Endothelial cell of umbilical vein (primary cell): Measurements from ENCODE around the gene DDX46. TPM values are rescaled to one million over a fixed set of nuclear protein-coding genes. Genes with fewer than 3 reads are reported as not detected.

Experiments used
- BruUV-seq: library from RNA; stranded (reverse); fragments of 400-500 nt; replicated peaks from 2 replicates; lab custom pipeline; 2021; lab: Mats Ljungman, UMichigan
- CTCF ChIA-PET: fragments of 300-600, 350-600 bp; sonication (Branson Sonifier 250); formaldehyde crosslinking; loops from one replicate; lab custom pipeline; 2021; ENCODE audit warnings: antibody characterized with exemption, inconsistent platforms; lab: Charles Lee
- POLR2A ChIA-PET: fragments of 300-600, 350-600 bp; sonication (Branson Sonifier 250); formaldehyde crosslinking; loops from one replicate; lab custom pipeline; 2021; ENCODE audit warnings: antibody characterized with exemption, inconsistent platforms; lab: Charles Lee
- DNase-seq: peaks from one replicate; pipeline ENCODE4 v3.0.0-alpha.2; 2011; ENCODE audit warnings: low read depth, low spot score
- FAIRE-seq: peaks from 2 replicates; lab custom pipeline; 2011; peaks lifted over from hg19 to GRCh38; lab: Jason Lieb, UNC
- H2AFZ ChIP-seq: 2 replicates; pipeline ENCODE4 v1.6.0; 2012; ENCODE audit warnings: low read depth, low read length, control low read depth, inconsistent platforms
- H3K27ac ChIP-seq: 2 replicates; pipeline ENCODE4 v1.5.1; 2011; ENCODE audit warnings: low read depth, mild to moderate bottlenecking, control low read depth, low read length, moderate library complexity; ENCODE audit not compliant: insufficient read depth
- H3K27me3 ChIP-seq, 2 experiments: 2 replicates each; pipeline versions ENCODE4 v1.6.0 to v1.6.1; 2011; ENCODE audit warnings: low read length in 2 of 2, mixed read lengths in 1 of 2; ENCODE audit not compliant: control insufficient read depth in 2 of 2, insufficient read depth in 2 of 2
- H3K36me3 ChIP-seq, 2 experiments: 2 replicates in 1 of 2; 3 replicates in 1 of 2; pipeline ENCODE4 v1.5.1; 2011; ENCODE audit warnings: low read length in 2 of 2, mild to moderate bottlenecking in 1 of 2, moderate library complexity in 1 of 2; ENCODE audit not compliant: control insufficient read depth in 2 of 2, insufficient read depth in 2 of 2; ENCODE audit errors: extremely low read depth in 1 of 2
- H3K4me1 ChIP-seq: 3 replicates; pipeline ENCODE4 v1.5.1; 2011; ENCODE audit warnings: mild to moderate bottlenecking, low read length; ENCODE audit not compliant: control insufficient read depth, insufficient read depth; ENCODE audit errors: extremely low read depth
- H3K4me2 ChIP-seq: 2 replicates; pipeline ENCODE4 v1.6.1; 2011; ENCODE audit warnings: low read length, control low read depth, mixed read lengths; ENCODE audit not compliant: insufficient read depth
- H3K4me3 ChIP-seq, 3 experiments: fragments of 200-600 bp in 1 of 3; sonication (generic), shearing (Covaris generic) in 1 of 3; replicated peaks in 1 of 3; 2 replicates each; pipeline ENCODE4 v1.5.1; 2011 to 2016; ENCODE audit warnings: control low read depth in 3 of 3, low read length in 3 of 3, mild to moderate bottlenecking in 2 of 3, inconsistent platforms in 1 of 3, low read depth in 1 of 3, moderate library complexity in 1 of 3; ENCODE audit not compliant: insufficient read depth in 1 of 3
- H3K79me2 ChIP-seq: 2 replicates; pipeline ENCODE4 v1.6.0; 2012; ENCODE audit warnings: low read length, inconsistent platforms; ENCODE audit not compliant: control insufficient read depth, insufficient read depth
- H3K9ac ChIP-seq: replicated peaks from 2 replicates; pipeline ENCODE3; 2011; ENCODE audit warnings: low read length, control low read depth; ENCODE audit not compliant: insufficient read depth; ENCODE audit errors: extremely low read depth
- H3K9me1 ChIP-seq: replicated peaks from 3 replicates; pipeline ENCODE4 v1.6.0; 2011; ENCODE audit warnings: mild to moderate bottlenecking, low read length; ENCODE audit not compliant: control insufficient read depth, insufficient read depth; ENCODE audit errors: extremely low read depth
- H3K9me3 ChIP-seq: replicated peaks from 2 replicates; pipeline ENCODE4 v1.5.1; 2012; ENCODE audit warnings: low read length, inconsistent platforms; ENCODE audit not compliant: control insufficient read depth, insufficient read depth
- H4K20me1 ChIP-seq: replicated peaks from 2 replicates; pipeline ENCODE3; 2011; ENCODE audit warnings: mild to moderate bottlenecking, low read length; ENCODE audit not compliant: control insufficient read depth, insufficient read depth; ENCODE audit errors: extremely low read depth
- CTCF ChIP-seq, 2 donors: IDR thresholded peaks; 1 replicate in 1 of 2; 2 replicates in 1 of 2; pipeline ENCODE4 v1.5.1; 2011; ENCODE audit warnings: low read length in 2 of 2, mild to moderate bottlenecking in 2 of 2, moderate library complexity in 2 of 2, control low read depth in 1 of 2, inconsistent platforms in 1 of 2, low read depth in 1 of 2; ENCODE audit not compliant: insufficient read depth in 1 of 2; ENCODE audit errors: extremely low read depth in 1 of 2
- EZH2 ChIP-seq: IDR thresholded peaks from 2 replicates; pipeline ENCODE4 v1.6.1; 2012; ENCODE audit warnings: borderline replicate concordance, low read depth, mild to moderate bottlenecking, moderate library complexity, low read length, inconsistent platforms; ENCODE audit not compliant: severe bottlenecking
- FOS ChIP-seq: IDR thresholded peaks from 2 replicates; pipeline ENCODE4 v1.6.1; 2011; ENCODE audit warnings: mild to moderate bottlenecking, low read length, moderate library complexity, borderline replicate concordance; ENCODE audit not compliant: insufficient read depth
- GATA2 ChIP-seq: IDR thresholded peaks from 2 replicates; pipeline ENCODE4 v1.7.0; 2011; ENCODE audit warnings: low read depth, mild to moderate bottlenecking, moderate library complexity, mixed read lengths, low read length; ENCODE audit not compliant: insufficient read length, insufficient read depth
- JUN ChIP-seq: IDR thresholded peaks from 2 replicates; pipeline ENCODE4 v1.6.1; 2011; ENCODE audit warnings: borderline replicate concordance, low read depth; ENCODE audit not compliant: insufficient read length, insufficient read depth
- MAX ChIP-seq: IDR thresholded peaks from 2 replicates; pipeline ENCODE4 v1.6.1; 2011; ENCODE audit not compliant: insufficient read depth, insufficient read length
- MYC ChIP-seq: IDR thresholded peaks from one replicate; pipeline ENCODE4 v1.6.1; 2011; ENCODE audit warnings: mild to moderate bottlenecking, low read depth, low read length
- POLR2A ChIP-seq: IDR thresholded peaks from 2 replicates; pipeline ENCODE4 v1.6.1; 2012; ENCODE audit warnings: low read depth, mild to moderate bottlenecking, control low read depth, low read length
- POLR2AphosphoS5 ChIP-seq: IDR thresholded peaks from 2 replicates; pipeline ENCODE4 v1.6.1; 2012; ENCODE audit warnings: low read depth, mild to moderate bottlenecking, control low read depth, low read length, moderate library complexity; ENCODE audit not compliant: insufficient read depth
- dilution Hi-C: fragments of 300-500 bp; cut with MboI; formaldehyde crosslinking; loops from one replicate; pipeline ENCODE4 v1.15.0; 2019; ENCODE audit warnings: low sequenced_read_pairs; ENCODE audit not compliant: extremely low pct_ligation_motif_present
- intact Hi-C: fragments of 100-400 bp; cut with micrococcal nuclease; formaldehyde crosslinking; loops from one replicate; pipeline ENCODE4 v1.10.0; 2022
- polyA plus RNA-seq, 4 experiments: library from polyadenylated mRNA; depleted of rRNA in 3 of 4; stranded (reverse) in 3 of 4; unstranded in 1 of 4; fragments of >200 nt; gene quantifications; 2 replicates each; pipeline versions ENCODE4 v1.2.1 to v1.2.3, GENCODE V29; 2011 to 2012; ENCODE audit warnings: missing spikeins in 1 of 4
- total RNA-seq: library from RNA; stranded (reverse); gene quantifications from 2 replicates; pipeline ENCODE4 v1.2.3, GENCODE V29; 2021

The DDX46 gene
- total and polyA plus RNA-seq, 2 donors (not counting 3 experiments of a cell fraction or from before 2014, with no cell fraction given): 16.0 to 65.2 TPM

- CTCF ChIA-PET: interaction anchor here (1.3 to 2.1 kb wide), 4 partner anchors 16 to 80 kb away, joined by 4 to 9 read pairs (median 6); partner anchors contain the start of gene PCBD2
- H3K9ac ChIP-seq: no peak overlapping the region
Observed at GRCh38 chr5:134825212-134825611, 66.6 kb downstream of the DDX46 start.

More at GRCh38 chr5:134825212-134825611, 66.6 kb downstream of the DDX46 start:
- no peaks in the 10 kb centered on the region for H3K27me3 ChIP-seq
- H3K4me1 ChIP-seq: peaks cover 3% of the 10 kb centered on the region
- peaks cover 1% of the 10 kb centered on the region for H3K79me2 ChIP-seq
- intact Hi-C loops (no loop called here), dilution Hi-C loops (no loop called here)
- H3K9me1 ChIP-seq: no peaks in the 10 kb centered on the region
- no peaks in the 10 kb centered on the region for H4K20me1 ChIP-seq
- no peak overlapping the region for H3K4me3 ChIP-seq
- BruUV-seq: no TSS peak
- no peak overlapping the region for H3K27ac ChIP-seq
- no peak overlapping the region for H2AFZ ChIP-seq
- TF ChIP-seq MYC: no peak
- TF ChIP-seq MAX: no peak
- TF ChIP-seq POLR2A: no peak
- TF ChIP-seq POLR2AphosphoS5: no peak
- TF ChIP-seq JUN: no peak
- TF ChIP-seq EZH2: no peak
- no peak for TF ChIP-seq CTCF (IDR thresholded peaks at IDR 0.05; ENCODE audit: extremely low read depth in 1 of 2, insufficient read depth in 1 of 2, low read depth in 1 of 2, low read length in 2 of 2)
- no peak for TF ChIP-seq FOS
- TF ChIP-seq GATA2: no peak
- H3K36me3 ChIP-seq: peaks cover 4 to 14% of the 10 kb centered on the region in 2 experiments
- no peak overlapping the region for H3K4me2 ChIP-seq
- H3K9me3 ChIP-seq: no peaks in the 10 kb centered on the region
- FAIRE-seq (no peak), DNase-seq (no peak)
- POLR2A ChIA-PET: no interaction called here
